Measurements from ENCODE around the gene PRKG1.
"Not testable (repeated sequence)": the region's sequence is repeated elsewhere in the genome, so short reads cannot be mapped to it uniquely, and the experiment has no call there.

Gene PRKG1

GRCh38 chr10:51544933-51545332 is 470.6 kb downstream of the PRKG1 start:
- DNase-seq = no peak

- no peak for DNase-seq
These were observed 473.7 kb downstream of the PRKG1 start for GRCh38 chr10:51547941-51548340.

- no peak for DNase-seq
These were observed 478.6 kb downstream of the PRKG1 start for GRCh38 chr10:51552879-51553278.

- DNase-seq = no peak
These were observed 490.7 kb downstream of the PRKG1 start for GRCh38 chr10:51564896-51565510.

GRCh38 chr10:51567271-51567670 is 493.0 kb downstream of the PRKG1 start:
- no peak for DNase-seq

GRCh38 chr10:51569467-51569866 is 495.2 kb downstream of the PRKG1 start:
- DNase-seq = no peak

- DNase-seq = no peak
These were observed 500.2 kb downstream of the PRKG1 start for GRCh38 chr10:51574248-51575048.

GRCh38 chr10:51581196-51581595 is 506.9 kb downstream of the PRKG1 start:
- not testable (repeated sequence) for DNase-seq

- no peak for DNase-seq
These were observed 509.7 kb downstream of the PRKG1 start for GRCh38 chr10:51583976-51584375.

GRCh38 chr10:51585742-51586141 is 511.5 kb downstream of the PRKG1 start:
- DNase-seq = no peak

GRCh38 chr10:51588984-51589383 is 514.7 kb downstream of the PRKG1 start:
- DNase-seq = no peak

GRCh38 chr10:51590818-51591217 is 516.5 kb downstream of the PRKG1 start:
- no peak for DNase-seq

GRCh38 chr10:51596695-51597094 is 522.4 kb downstream of the PRKG1 start:
- no peak for DNase-seq

GRCh38 chr10:51599647-51600046 is 525.4 kb downstream of the PRKG1 start:
- DNase-seq = no peak

- no peak for DNase-seq
These were observed 528.0 kb downstream of the PRKG1 start for GRCh38 chr10:51602326-51602725.

- no peak for DNase-seq
These were observed 530.3 kb downstream of the PRKG1 start for GRCh38 chr10:51604579-51604978.

GRCh38 chr10:51606825-51607462 is 532.7 kb downstream of the PRKG1 start:
- no peak for DNase-seq

GRCh38 chr10:51607463-51607835 is 533.2 kb downstream of the PRKG1 start:
- DNase-seq = no peak

- no peak for DNase-seq
These were observed 533.9 kb downstream of the PRKG1 start for GRCh38 chr10:51608211-51608610.

- DNase-seq = no peak
These were observed 541.5 kb downstream of the PRKG1 start for GRCh38 chr10:51615764-51616298.

- no peak for DNase-seq
These were observed 543.4 kb downstream of the PRKG1 start for GRCh38 chr10:51617576-51618235.

- no peak for DNase-seq
These were observed 545.1 kb downstream of the PRKG1 start for GRCh38 chr10:51619365-51619764.

GRCh38 chr10:51620131-51620530 is 545.8 kb downstream of the PRKG1 start:
- no peak for DNase-seq

Measured in T1000 (cell line).